AG09309 (cell line): ENCODE data around the gene SHC2.
"Not testable (repeated sequence)": the region's sequence is repeated elsewhere in the genome, so short reads cannot be mapped to it uniquely, and the experiment has no call there.

Experiments
- DNase-seq: peaks from one replicate; pipeline ENCODE4 v3.0.0-alpha.2; 2010; ENCODE audit warnings: low read depth
- H3K4me3 ChIP-seq: 2 replicates; pipeline ENCODE4 v1.5.1; 2011; ENCODE audit warnings: mild to moderate bottlenecking, low read depth, low read length, moderate library complexity; ENCODE audit not compliant: control insufficient read depth
- CTCF ChIP-seq: IDR thresholded peaks from 2 replicates; pipeline ENCODE4 v1.5.1; 2011; ENCODE audit warnings: mild to moderate bottlenecking, low read depth, low read length, inconsistent platforms; ENCODE audit not compliant: insufficient read depth, control insufficient read depth; ENCODE audit errors: missing control alignments

Gene SHC2

DNA sequence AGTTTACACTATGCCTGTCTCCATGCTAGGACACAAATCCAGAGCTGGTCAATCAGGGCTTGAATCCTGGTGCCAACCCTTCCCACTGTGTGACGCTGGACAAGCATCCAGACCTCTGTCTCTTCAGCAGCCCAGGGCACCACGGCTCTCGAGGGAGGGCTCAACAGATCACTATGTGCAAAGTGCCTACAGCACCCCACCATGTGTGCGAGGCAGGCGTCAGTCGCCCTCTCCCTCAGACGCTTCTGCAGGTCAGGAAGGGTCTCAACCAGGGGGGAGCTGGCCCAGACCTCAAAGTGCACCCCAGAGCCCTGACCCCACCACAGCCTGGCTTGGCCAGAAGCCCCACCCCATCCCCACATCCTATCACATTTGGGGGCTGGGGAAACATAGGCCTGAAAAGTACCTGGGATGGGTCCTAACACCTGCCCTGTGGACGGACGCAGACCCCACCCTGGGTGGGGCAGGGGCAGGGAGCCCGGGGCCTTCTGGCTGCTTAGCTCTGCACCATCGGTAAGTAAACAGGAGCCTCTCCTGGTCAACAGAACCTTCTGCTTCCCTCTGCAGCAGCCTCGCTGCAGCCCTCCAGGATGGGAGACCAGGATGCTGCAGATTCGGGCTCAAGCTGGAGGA, 49.0 kb downstream of the SHC2 start:
- no peak for TF ChIP-seq CTCF
- DNase-seq, result no peak
- no peak overlapping the region for H3K4me3 ChIP-seq

DNA sequence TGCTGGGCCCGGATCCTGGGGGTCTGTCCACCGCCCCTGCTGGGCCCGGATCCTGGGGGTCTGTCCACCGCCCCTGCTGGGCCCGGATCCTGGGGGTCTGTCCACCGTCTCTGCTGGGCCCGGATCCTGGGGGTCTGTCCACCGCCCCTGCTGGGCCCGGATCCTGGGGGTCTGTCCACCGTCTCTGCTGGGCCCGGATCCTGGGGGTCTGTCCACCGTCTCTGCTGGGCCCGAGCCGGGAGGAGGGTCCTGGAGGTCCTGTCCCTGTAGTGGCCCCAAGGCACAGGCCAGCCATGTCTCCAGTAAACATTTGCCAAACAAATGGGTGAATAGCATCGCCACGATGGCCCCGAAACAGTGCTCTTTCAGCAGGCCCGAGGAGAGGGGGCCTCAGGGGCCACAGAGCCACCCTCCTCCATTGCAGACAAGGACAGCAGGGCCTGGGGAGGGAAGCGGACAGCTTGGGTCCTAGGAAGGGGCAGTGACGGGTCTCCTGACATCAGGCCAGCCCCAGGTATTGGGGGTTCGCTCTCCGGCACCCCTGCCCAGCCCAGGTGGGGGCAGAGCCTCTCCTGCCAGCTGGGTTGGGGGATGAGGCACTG, 49.6 kb downstream of the SHC2 start:
- not testable (repeated sequence) for H3K4me3 ChIP-seq, DNase-seq

DNA sequence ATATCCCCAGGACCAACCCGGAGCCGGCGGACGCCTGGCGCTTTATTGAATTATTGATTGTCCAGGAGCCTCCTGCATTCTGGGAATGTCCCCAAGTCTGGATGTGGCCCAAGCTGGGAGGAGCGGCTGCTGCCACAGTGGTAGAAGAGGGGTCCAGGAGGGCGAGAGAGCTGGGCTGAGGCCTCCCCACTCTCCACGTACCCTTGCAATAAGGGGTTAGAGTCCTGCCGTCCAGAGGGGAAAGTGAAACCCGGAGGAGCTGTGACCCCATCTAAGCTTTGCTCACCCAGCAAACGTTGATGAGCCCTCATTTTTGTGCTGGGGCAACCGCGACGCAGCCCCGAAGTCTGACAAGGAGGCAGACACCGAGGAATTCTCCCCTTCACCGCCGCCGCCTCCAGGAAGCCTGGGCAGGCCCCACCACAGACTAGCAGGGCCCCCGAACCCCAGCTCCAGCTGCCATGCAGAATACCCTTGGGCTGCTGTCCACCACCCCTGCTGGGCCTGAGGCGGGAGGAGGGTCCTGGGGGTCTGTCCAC, 50.5 kb downstream of the SHC2 start:
- DNase-seq, result no peak
- no peak for TF ChIP-seq CTCF
- H3K4me3 ChIP-seq, result no peak overlapping the region

DNA sequence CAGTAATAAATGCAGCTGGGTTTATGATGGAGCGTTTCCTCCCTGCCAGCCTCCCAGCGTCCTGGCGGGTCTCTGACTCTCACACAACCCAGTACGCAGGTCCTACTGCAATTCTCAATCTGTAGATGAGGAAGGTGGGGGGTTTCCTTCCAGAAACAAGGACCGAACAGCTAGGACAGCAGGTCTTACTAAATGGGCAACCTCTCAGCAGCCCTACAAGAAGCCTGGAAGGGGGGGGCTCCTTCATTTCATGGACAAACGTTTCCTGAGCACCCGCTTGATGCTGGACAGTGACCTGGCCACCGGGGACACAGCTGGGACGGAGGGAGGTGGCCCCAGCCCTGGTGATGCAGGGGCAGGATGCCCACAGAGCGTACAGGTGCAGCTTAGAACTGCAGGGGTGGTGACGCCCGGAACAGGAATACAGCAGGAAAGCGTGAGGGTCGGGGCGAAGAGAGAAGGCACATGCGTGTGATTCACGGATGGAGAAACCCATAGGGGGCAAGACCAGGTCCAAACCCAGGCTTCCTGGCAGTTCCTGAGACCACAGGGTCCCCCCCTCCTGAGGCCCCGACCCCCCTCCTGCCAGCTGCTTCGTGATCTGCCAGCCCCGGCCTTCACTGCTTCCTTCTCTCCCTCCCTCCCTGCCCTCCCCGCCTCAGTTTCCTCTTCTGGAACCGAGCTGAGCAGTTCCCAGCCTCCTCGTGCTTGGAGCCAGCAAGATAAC, 51.2 kb downstream of the SHC2 start:
- no peak overlapping the region for H3K4me3 ChIP-seq
- no peak for TF ChIP-seq CTCF
- no peak for DNase-seq

DNA sequence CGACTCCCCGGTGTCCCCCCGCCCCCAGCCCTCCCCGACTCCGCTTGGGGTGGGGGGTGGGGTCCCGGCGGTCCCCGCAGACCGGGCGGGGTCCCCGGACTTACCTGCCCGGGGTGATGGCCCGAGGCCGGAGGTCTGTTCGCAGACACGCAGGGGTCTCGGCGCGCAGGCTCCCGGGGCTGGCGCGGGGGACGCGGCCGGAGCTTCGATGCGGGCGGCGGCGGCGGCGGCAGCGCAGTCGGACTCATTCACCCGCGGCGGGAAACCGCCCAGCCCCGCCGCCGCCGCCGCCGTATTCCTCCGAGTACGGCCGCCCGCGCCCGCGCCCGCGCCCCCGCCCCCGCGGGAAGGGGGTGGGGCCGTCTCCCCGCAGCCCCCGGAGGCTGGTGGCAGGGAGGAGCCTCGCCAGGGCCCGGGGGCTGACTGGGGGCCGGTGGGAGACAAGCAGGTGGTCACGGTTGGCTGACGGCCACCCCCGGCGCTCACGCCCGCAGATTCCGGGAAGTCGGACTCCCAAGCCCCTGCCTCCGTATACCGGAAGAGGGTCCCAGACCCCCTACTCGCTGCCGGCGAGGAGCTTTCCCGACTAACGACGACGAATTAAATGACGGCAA, 51.8 kb downstream of the SHC2 start, which contains the start of gene C2CD4C:
Gene C2CD4C (minus strand): TSS at position 246 of the 614 bp plus-strand sequence. CDS start 786 bp downstream, outside the sequence.
- no peak for DNase-seq
- H3K4me3 ChIP-seq, result no peak within 1 kb of the TSS
- no peak for TF ChIP-seq CTCF

GRCh38 chr19:408441-408901, 52.4 kb downstream of the SHC2 start:
- no peak overlapping the region for H3K4me3 ChIP-seq
- DNase-seq, result no peak

More at GRCh38 chr19:408441-408901, 52.4 kb downstream of the SHC2 start:
- no peak for TF ChIP-seq CTCF
